Stimulated activated naive CD8-positive, alpha-beta T cell treated with anti-CD3 and anti-CD28 coated beads, Interleukin-15, amount 100 ng/mL, for 72 hours (primary cell): Measurements from ENCODE around the gene MTA2.
"Not testable (repeated sequence)": the region's sequence is repeated elsewhere in the genome, so short reads cannot be mapped to it uniquely, and the experiment has no call there.

Source experiments
- ATAC-seq: fragments of 150-1000 bp; cut with Tn5 transposase; 2 replicates; pipeline ENCODE4 v1.10.0; 2021; ENCODE audit warnings: mild to moderate bottlenecking, moderate library complexity
- DNase-seq, 2 donors: peaks; one replicate each; pipeline ENCODE4 v3.0.0; 2021 to 2022
- H3K27ac Mint-ChIP-seq, 2 donors: one replicate each; pipeline ENCODE4 v1.8.0; 2022; ENCODE audit warnings: mild to moderate bottlenecking in 2 of 2, mixed read lengths in 2 of 2, moderate library complexity in 2 of 2
- H3K27me3 Mint-ChIP-seq: one replicate; pipeline ENCODE4 v1.8.0; 2022; ENCODE audit warnings: mixed read lengths
- H3K4me1 Mint-ChIP-seq: one replicate; pipeline ENCODE4 v1.8.0; 2022; ENCODE audit warnings: mild to moderate bottlenecking, mixed read lengths
- H3K4me3 Mint-ChIP-seq, 2 donors: one replicate each; pipeline ENCODE4 v1.8.0; 2022; ENCODE audit warnings: mild to moderate bottlenecking in 2 of 2, mixed read lengths in 2 of 2, moderate library complexity in 1 of 2
- H3K9me3 Mint-ChIP-seq, 2 donors: one replicate each; pipeline ENCODE4 v1.8.0; 2022; ENCODE audit warnings: mixed read lengths in 2 of 2

The MTA2 gene

DNA sequence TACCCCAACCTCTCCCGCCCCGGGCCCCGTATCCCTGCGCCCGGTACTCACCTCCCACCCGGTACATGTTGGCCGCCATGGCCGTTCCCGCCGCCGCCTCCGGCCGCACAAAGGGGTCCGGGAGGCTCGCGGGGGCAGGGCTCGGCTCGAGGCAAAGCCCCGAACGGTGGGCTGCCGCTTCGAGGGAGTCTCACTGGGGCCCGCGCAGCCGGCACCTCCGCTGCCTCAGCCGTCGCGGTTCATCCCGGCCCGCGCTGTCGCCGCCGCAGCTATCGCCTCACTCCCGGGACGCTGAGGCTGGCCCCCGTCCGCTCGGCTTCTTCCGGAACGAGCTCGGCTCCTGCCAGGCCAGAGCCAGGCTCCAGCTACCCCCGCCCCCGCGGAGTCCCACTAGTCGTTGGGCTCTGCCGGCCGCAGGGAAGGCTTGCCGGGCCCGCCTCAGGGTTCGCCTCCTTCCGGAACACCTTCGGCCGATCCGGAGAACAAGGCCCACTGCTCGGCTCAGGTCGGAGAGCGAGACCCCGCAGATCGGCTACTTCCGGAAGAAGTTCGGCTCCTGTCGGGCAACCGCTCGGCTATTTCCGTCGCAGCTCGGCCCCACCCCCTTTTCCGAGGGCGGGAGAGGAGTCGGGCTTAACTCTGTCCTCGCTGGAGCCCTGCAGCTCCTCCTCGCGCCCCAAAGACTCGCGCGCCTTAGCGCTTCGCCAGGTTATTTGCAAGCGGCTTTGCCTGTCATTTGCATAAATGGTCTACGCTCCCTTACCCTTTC, at the start of gene MTA2:
TSS of gene MTA2 (minus strand) at position 494 of the 769 bp plus-strand sequence. CDS start at position 79, 415 bp downstream.
- Mint-ChIP-seq H3K27ac (peak within 1 kb of the TSS; percentile 72 to 99), H3K9me3 (no peaks in the 10 kb centered on the region), H3K27me3 (no peaks in the 10 kb centered on the region), H3K4me1 (peaks cover 74% of the 10 kb centered on the region), H3K4me3 (peak within 1 kb of the TSS; percentile 85 to 98)
- ATAC-seq (peak; percentile 87), DNase-seq (peak; percentile 100)

- ATAC-seq, H3K9me3 Mint-ChIP-seq, H3K4me3 Mint-ChIP-seq, H3K27me3 Mint-ChIP-seq, DNase-seq: not testable (repeated sequence)
- H3K4me1 Mint-ChIP-seq = peaks cover 57% of the 10 kb centered on the region
- peak overlapping the region in 1 of 2 donors; percentile 91 for H3K27ac Mint-ChIP-seq
These were observed 48.6 kb upstream of the MTA2 start for GRCh38 chr11:62650283-62650682.

DNA sequence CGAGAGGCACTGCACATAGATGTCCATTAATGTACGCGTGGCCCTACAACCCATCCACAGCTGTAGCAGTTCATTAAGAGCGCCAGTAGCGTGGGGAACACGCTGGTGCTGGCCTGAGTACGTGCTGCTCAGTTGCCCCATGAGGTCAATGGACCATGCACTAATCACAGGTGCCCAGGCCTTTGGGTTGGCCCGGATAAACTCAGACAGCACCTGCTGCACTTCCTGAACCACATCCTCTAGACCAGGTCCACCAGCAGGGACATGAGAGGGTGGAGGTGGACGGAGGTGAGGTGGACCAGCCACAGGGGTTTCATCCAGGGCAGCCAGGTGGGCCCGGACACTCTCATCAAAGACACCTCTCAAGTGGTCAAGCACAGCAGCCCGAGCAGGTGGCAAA, 47.8 kb upstream of the MTA2 start:
- ATAC-seq = no peak
- DNase-seq = no peak
- peak overlapping the region in 1 of 2 donors; percentile 39 for H3K27ac Mint-ChIP-seq
- H3K27me3 Mint-ChIP-seq = no peaks in the 10 kb centered on the region
- H3K4me3 Mint-ChIP-seq = no peak overlapping the region
- H3K4me1 Mint-ChIP-seq = peaks cover 58% of the 10 kb centered on the region
- H3K9me3 Mint-ChIP-seq = no peaks in the 10 kb centered on the region

DNA sequence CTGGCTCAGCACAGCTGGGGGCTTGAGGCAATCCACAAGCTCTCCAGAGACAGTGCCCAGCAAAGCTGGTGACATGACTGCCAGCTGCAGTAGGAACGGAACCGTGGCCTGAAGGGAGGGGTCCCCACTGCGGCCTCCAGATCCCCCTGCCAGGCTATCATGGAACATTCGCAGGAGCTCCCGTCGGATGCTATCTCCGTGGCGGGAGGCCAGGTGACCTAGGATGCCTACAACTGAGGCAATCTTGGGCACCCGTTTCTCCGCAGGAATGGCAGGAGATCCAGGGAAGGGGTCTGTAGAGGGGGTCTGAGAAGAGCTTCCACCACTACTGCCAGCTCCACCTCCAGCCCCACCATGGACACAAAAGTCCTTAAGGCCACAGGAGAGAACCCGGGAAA, 47.3 kb upstream of the MTA2 start:
- H3K9me3 Mint-ChIP-seq = no peaks in the 10 kb centered on the region
- H3K27ac Mint-ChIP-seq = no peak overlapping the region
- peaks cover 58% of the 10 kb centered on the region for H3K4me1 Mint-ChIP-seq
- DNase-seq = no peak
- ATAC-seq = no peak
- H3K27me3 Mint-ChIP-seq = no peaks in the 10 kb centered on the region
- no peak overlapping the region for H3K4me3 Mint-ChIP-seq

- DNase-seq = no peak
- no peak for ATAC-seq
- Mint-ChIP-seq H3K4me3 (no peak overlapping the region), H3K9me3 (no peaks in the 10 kb centered on the region), H3K27ac (no peak overlapping the region), H3K27me3 (no peaks in the 10 kb centered on the region), H3K4me1 (peaks cover 53% of the 10 kb centered on the region)
These were observed 46.7 kb upstream of the MTA2 start for GRCh38 chr11:62648185-62648966.

DNA sequence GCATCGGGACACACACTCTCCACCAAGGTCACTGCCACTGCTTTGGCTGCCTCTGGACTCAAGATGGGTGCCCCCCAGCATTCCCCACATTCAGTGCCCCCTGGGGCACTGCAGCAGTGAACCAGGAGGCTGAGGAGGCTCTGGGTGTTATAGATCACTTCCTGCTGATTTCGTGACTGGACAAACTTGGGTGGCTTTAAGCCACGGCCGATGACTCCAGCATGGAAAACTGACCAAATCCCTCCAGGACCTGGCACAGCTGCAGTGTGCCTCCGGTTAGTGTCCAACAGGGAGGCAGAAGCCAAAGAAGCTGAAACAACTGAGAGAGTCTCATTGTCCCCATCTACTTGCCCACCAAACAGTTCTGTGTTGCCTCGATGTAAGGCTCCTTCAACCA, 45.9 kb upstream of the MTA2 start:
- Mint-ChIP-seq H3K4me3 (peak overlapping the region in 1 of 2 donors; percentile 49), H3K4me1 (peaks cover 54% of the 10 kb centered on the region), H3K27me3 (no peaks in the 10 kb centered on the region), H3K9me3 (no peaks in the 10 kb centered on the region), H3K27ac (no peak overlapping the region)
- no peak for DNase-seq
- no peak for ATAC-seq

DNA sequence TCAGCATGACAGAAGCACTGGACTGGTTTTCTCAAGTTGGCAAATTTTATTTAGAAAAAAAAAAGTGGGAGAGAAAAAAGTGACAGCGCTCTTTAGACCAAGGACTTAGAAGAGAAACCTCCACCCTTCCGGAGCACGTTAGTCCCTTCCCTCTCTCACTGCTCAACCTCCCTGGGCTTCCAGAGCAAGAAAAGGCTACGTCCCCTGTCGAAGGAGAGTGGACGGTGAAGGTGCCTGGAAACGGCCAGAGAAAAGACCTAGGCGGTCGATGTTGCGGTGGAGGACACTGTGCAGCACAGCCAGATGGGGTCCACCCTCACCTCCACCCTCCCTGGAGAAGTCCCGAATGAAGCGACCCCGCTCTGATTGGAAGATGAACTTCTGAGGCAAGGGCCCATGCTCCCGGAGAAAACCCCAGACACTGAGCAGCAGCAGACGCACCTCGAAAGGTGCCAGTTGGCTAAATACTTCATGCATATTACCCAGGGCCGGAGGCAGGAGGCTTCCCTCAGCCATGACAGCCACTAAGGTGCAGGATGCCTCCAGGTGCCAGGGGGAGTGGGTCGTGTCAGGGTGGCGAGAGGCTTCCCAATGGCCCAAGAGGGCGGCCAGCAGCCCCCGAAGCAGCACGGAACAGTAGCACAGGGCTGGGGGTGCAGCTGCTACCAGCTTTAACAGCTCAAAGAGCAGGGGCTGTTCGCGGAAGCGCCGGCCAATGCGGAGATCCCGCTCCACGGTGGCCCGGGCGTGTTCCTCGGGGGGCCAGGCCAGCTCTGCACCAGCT, 45.4 kb upstream of the MTA2 start:
- no peak for ATAC-seq
- Mint-ChIP-seq H3K27me3 (no peaks in the 10 kb centered on the region), H3K4me3 (peak overlapping the region; percentile 95 to 97), H3K4me1 (peaks cover 54% of the 10 kb centered on the region), H3K9me3 (no peaks in the 10 kb centered on the region), H3K27ac (peak overlapping the region; percentile 97 to 98)
- no peak for DNase-seq

- no peaks in the 10 kb centered on the region for H3K27me3 Mint-ChIP-seq
- no peaks in the 10 kb centered on the region for H3K9me3 Mint-ChIP-seq
- H3K4me3 Mint-ChIP-seq = peak within 1 kb of the TSS; percentile 95 to 97
- ATAC-seq (peak; percentile 97), DNase-seq (peak; percentile 97 to 98)
- peaks cover 57% of the 10 kb centered on the region for H3K4me1 Mint-ChIP-seq
- H3K27ac Mint-ChIP-seq = peak within 1 kb of the TSS; percentile 97 to 98
These were observed 44.5 kb upstream of the MTA2 start, which contains the start of gene GANAB for GRCh38 chr11:62645946-62646824. TSS of gene GANAB (minus strand) at chr11:62646613. CDS start at chr11:62646599, 14 bp downstream.

DNA sequence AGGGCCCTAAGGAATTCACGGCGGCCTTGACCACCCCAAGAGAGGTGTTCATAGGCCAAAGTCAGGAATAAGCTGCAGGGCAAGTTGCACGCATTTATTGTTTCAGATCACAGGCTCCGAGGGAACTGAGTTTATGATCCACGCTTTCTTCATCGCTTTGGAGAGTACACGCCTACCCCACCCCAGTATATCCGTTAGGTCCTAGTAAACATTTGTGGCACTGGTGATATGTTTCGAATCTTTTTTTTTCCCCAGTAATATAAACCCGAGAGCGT, 43.9 kb upstream of the MTA2 start:
- Mint-ChIP-seq H3K27ac (peak overlapping the region; percentile 97 to 98), H3K4me1 (peaks cover 59% of the 10 kb centered on the region), H3K4me3 (peak overlapping the region; percentile 95 to 97), H3K27me3 (no peaks in the 10 kb centered on the region), H3K9me3 (no peaks in the 10 kb centered on the region)
- DNase-seq (no peak), ATAC-seq (peak; percentile 0)

DNA sequence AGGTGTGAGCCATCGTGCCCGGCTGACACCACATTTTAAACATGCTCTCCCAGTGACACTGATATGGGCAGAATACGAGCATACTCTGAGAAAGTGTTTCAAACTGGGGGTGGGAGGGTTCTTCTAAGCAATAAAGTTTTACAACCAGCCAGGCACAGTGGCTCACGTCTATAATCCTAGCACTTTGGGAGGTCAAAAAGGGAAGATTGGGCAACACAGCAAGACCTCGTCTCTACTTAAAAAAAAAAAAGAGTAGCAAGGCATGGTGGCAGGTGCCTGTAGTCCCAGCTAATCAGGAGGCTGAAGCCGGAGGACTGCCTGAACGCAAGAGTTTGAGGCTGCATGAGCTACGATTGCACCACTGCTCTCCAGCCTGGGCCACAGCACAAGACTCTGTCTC, 42.6 kb upstream of the MTA2 start:
- Mint-ChIP-seq H3K9me3 (peaks cover 0 to 5% of the 10 kb centered on the region in 2 donors), H3K4me3 (peak overlapping the region; percentile 35 to 37), H3K4me1 (peaks cover 65% of the 10 kb centered on the region), H3K27ac (peak overlapping the region; percentile 22 to 37), H3K27me3 (no peaks in the 10 kb centered on the region)
- ATAC-seq (no peak), DNase-seq (no peak)

- no peak overlapping the region for H3K27ac Mint-ChIP-seq
- no peak for ATAC-seq
- no peaks in the 10 kb centered on the region for H3K27me3 Mint-ChIP-seq
- H3K4me3 Mint-ChIP-seq = no peak overlapping the region
- DNase-seq = no peak
- no peaks in the 10 kb centered on the region for H3K9me3 Mint-ChIP-seq
- H3K4me1 Mint-ChIP-seq = peaks cover 44% of the 10 kb centered on the region
These were observed 30.8 kb upstream of the MTA2 start for GRCh38 chr11:62632492-62632891.

GRCh38 chr11:62627713-62628112, 26.0 kb upstream of the MTA2 start:
- Mint-ChIP-seq H3K27ac (no peak overlapping the region), H3K9me3 (no peaks in the 10 kb centered on the region), H3K4me3 (no peak overlapping the region), H3K4me1 (peaks cover 21% of the 10 kb centered on the region), H3K27me3 (no peaks in the 10 kb centered on the region)
- ATAC-seq (peak; percentile 58), DNase-seq (no peak)

GRCh38 chr11:62622476-62623089, 20.9 kb upstream of the MTA2 start:
- Mint-ChIP-seq H3K4me3 (peak overlapping the region; percentile 78 to 89), H3K9me3 (no peaks in the 10 kb centered on the region), H3K27ac (peak overlapping the region; percentile 93 to 94), H3K27me3 (no peaks in the 10 kb centered on the region), H3K4me1 (peaks cover 45% of the 10 kb centered on the region)
- DNase-seq (no peak), ATAC-seq (no peak)

DNA sequence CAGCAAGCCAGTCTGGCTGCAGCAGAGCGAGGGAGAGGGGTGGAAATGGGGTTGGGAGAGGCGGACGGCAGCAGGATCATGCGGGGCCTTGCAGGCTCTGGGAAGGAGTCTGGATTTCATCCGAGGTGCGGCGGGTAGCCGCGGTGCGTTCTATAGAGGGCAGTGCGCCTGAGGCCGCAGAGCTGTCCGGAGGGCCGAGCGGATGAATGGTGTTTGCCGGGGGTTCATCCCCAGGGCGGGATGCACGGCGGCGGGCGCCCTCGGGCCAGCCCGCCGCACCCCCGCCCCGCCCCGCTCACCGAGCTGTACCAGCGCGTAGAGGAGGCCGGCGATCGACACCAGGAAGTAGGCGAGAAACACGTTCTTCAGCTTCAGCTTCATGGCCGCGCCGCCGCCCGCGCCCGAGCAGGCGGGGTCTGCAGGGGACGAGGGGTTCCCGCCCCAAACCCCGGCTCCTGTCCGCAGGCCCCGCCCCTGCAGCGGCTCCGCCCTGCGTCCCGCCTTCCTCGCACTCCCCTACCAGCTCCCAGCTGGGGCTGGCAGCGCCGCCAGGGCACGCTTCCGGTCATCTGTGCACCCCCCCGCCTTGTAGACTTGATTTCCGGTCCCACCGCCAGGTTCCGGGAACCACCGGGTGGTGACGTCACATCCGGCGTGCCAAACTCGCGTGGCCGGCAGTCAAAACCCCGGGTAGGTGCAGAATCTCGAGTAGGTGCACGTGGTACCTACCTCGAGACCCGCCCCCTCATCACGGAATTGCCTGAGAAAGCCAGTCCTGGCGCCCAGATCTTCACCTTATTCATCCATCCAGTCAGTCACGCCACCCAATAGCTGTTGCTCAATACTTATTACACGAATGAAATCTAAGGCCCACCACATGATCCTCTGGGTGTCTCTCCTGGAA, 20.2 kb upstream of the MTA2 start, which contains the start of gene B3GAT3:
TSS of gene B3GAT3 (minus strand) at position 420 of the 904 bp plus-strand sequence. CDS start at position 381, 39 bp downstream.
- Mint-ChIP-seq H3K4me3 (peak within 1 kb of the TSS; percentile 97 to 99), H3K9me3 (no peaks in the 10 kb centered on the region), H3K27me3 (no peaks in the 10 kb centered on the region), H3K27ac (peak within 1 kb of the TSS; percentile 98), H3K4me1 (peaks cover 52% of the 10 kb centered on the region)
- DNase-seq (peak; percentile 92 to 98), ATAC-seq (peak; percentile 97)
